Measurements from ENCODE around the gene RNFT1. TPM values are rescaled to one million over a fixed set of nuclear protein-coding genes. Genes with fewer than 3 reads are reported as not detected.

RNFT1 gene
- total and polyA plus RNA-seq, 10 of the 15 experiments (the other 5 are each of a cell fraction or from before 2014, with no cell fraction given) = 7.7 to 20.2 (median 12.1) TPM

- TF ChIP-seq IRF5 (IDR thresholded peaks at IDR 0.05; ENCODE audit: borderline replicate concordance) (peak; percentile 50; the same call in 1 of the 2 replicates), BMI1 (IDR thresholded peaks at IDR 0.05; ENCODE audit: borderline replicate concordance) (no peak), DPF2 (IDR thresholded peaks at IDR 0.05) (peak; percentile 61), LARP7 (IDR thresholded peaks at IDR 0.05) (0 out of 2 replicates have a peak, but pooled peaks have one; percentile 59), CHD1 (IDR thresholded peaks at IDR 0.05; ENCODE audit: low read depth, low read length) (peak; percentile 94), NBN (IDR thresholded peaks at IDR 0.05) (0 out of 2 replicates have a peak, but pooled peaks have one; percentile 47), NR2C1 (IDR thresholded peaks at IDR 0.05) (peak; percentile 23; the same call in 1 of the 2 replicates), SMAD5 (IDR thresholded peaks at IDR 0.05; ENCODE audit: low read depth) (no peak), TCF3 (IDR thresholded peaks at IDR 0.05; ENCODE audit: borderline replicate concordance, insufficient read depth, low read depth, low read length) (no peak), CBFB (IDR thresholded peaks at IDR 0.05; ENCODE audit: low read depth) (peak; percentile 92), MEF2B (IDR thresholded peaks at IDR 0.05; ENCODE audit: partially characterized antibody, poor library complexity, severe bottlenecking) (peak; percentile 46), RAD51 (IDR thresholded peaks at IDR 0.05) (no peak), CHD4 (IDR thresholded peaks at IDR 0.05) (no peak), ZBED1 (IDR thresholded peaks at IDR 0.05; ENCODE audit: borderline replicate concordance) (peak; percentile 29; the same call in 1 of the 2 replicates), SRF (IDR thresholded peaks at IDR 0.05; ENCODE audit: low read depth in 2 of 2, low read length in 2 of 2) (no peak), SIX5 (IDR thresholded peaks at IDR 0.05; ENCODE audit: low read depth, low read length, severe bottlenecking) (no peak), BCLAF1 (IDR thresholded peaks at IDR 0.05) (peak; percentile 84), TCF12 (IDR thresholded peaks at IDR 0.05; ENCODE audit: low read depth, low read length) (0 out of 2 replicates have a peak, but pooled peaks have one; percentile 13)
- TF ChIP-seq, protein P1, sequence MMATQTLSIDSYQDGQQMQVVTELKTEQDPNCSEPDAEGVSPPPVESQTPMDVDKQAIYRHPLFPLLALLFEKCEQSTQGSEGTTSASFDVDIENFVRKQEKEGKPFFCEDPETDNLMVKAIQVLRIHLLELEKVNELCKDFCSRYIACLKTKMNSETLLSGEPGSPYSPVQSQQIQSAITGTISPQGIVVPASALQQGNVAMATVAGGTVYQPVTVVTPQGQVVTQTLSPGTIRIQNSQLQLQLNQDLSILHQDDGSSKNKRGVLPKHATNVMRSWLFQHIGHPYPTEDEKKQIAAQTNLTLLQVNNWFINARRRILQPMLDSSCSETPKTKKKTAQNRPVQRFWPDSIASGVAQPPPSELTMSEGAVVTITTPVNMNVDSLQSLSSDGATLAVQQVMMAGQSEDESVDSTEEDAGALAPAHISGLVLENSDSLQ (IDR thresholded peaks at IDR 0.05) = 0 out of 2 replicates have a peak, but pooled peaks have one; percentile 34
- TF ChIP-seq, protein P2, sequence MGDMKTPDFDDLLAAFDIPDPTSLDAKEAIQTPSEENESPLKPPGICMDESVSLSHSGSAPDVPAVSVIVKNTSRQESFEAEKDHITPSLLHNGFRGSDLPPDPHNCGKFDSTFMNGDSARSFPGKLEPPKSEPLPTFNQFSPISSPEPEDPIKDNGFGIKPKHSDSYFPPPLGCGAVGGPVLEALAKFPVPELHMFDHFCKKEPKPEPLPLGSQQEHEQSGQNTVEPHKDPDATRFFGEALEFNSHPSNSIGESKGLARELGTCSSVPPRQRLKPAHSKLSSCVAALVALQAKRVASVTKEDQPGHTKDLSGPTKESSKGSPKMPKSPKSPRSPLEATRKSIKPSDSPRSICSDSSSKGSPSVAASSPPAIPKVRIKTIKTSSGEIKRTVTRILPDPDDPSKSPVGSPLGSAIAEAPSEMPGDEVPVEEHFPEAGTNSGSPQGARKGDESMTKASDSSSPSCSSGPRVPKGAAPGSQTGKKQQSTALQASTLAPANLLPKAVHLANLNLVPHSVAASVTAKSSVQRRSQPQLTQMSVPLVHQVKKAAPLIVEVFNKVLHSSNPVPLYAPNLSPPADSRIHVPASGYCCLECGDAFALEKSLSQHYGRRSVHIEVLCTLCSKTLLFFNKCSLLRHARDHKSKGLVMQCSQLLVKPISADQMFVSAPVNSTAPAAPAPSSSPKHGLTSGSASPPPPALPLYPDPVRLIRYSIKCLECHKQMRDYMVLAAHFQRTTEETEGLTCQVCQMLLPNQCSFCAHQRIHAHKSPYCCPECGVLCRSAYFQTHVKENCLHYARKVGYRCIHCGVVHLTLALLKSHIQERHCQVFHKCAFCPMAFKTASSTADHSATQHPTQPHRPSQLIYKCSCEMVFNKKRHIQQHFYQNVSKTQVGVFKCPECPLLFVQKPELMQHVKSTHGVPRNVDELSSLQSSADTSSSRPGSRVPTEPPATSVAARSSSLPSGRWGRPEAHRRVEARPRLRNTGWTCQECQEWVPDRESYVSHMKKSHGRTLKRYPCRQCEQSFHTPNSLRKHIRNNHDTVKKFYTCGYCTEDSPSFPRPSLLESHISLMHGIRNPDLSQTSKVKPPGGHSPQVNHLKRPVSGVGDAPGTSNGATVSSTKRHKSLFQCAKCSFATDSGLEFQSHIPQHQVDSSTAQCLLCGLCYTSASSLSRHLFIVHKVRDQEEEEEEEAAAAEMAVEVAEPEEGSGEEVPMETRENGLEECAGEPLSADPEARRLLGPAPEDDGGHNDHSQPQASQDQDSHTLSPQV (IDR thresholded peaks at IDR 0.05) = no peak
- TF ChIP-seq, protein P3, sequence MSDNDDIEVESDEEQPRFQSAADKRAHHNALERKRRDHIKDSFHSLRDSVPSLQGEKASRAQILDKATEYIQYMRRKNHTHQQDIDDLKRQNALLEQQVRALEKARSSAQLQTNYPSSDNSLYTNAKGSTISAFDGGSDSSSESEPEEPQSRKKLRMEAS (IDR thresholded peaks at IDR 0.05; ENCODE audit: low read depth, low read length) = 0 out of 2 replicates have a peak, but pooled peaks have one; percentile 6
Measured at GRCh38 chr17:59964482-59965328, at the start of gene RNFT1 (continued).

All from GM12878 (cell line).